GM18511 (cell line): ENCODE data around the gene UBE2F.
"Not testable (repeated sequence)": the region's sequence is repeated elsewhere in the genome, so short reads cannot be mapped to it uniquely, and the experiment has no call there.

Source experiments
- ATAC-seq: cut with Tn5 transposase; IDR thresholded peaks from one replicate; pipeline ENCODE4 v1.9.1; 2021; ENCODE audit warnings: mild to moderate bottlenecking, moderate library complexity; ENCODE audit not compliant: unreplicated experiment

Gene UBE2F

DNA sequence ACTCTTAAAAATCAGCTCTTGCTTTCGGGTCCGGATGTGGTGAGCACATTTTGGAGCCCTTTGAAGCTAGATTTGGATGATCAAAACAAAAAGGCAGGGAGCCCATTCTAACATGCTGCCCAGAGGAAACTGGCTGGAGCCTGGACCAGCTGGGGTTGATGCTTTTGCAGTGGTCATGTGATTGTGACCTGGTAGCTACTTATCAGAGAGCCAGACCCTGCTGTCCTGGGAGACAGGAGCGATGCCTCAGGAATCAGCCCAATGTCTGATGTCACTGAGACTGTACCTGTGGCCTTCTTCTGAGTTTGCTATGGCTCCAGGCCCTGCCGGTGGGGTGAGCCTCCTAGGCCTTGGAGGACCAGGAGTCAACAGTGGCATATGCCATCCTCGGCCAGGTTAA lies 75.3 kb downstream of the UBE2F start:
- ATAC-seq, result no peak

DNA sequence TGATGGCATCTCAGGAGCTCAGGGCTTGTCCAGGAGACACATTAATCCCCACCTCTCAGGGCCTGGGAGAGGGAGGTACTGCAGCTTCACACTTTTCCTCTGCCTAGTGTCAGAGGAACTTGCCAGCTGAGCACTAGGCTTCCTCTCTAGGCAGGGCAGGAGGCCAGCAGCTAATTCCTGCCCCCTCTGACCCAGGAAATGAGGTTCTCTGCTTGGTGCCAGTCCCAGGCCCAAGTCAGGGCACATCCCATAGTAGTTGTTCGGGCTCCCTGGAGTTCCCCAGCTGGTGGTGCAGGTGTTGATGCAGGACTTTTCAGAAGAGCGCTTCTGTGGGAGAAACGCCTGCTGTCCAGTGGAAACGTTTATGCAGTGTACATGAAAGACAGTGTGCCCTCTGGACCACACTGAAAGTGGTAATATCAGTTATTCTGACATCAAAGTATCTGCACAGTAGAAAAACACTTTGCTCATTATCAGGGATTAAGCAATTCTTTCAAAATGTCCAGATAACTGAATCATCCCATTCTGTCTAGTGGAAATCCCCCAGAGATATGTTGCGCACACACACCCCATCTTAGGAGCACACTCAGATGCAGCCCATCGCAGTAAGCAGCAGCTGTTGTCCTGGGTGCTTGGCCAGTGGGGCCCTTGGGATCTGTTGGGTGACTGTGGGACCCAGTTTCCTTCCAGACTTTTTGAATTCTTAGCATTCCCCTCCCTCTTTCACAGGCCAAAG lies 76.2 kb downstream of the UBE2F start:
- ATAC-seq, result no peak

DNA sequence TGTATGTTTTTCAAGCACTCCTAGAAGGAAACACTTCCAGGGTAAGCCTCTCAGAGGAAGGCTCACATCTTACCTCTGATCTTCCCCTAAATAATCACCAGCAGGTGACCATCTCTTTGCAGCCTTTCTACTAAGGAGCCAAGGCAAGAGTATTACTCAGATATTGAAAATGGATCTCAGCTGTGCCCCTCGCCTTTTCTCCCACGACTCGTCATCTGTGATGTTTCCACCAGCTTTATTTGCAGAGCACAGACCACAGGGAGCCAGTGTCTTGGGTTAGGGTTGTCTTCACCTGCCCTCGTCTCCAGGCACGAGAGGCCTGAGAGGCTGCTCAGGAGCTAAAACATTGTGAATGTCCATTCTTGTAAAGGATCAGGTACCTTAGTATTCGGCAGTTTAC lies 77.0 kb downstream of the UBE2F start:
- no peak for ATAC-seq

DNA sequence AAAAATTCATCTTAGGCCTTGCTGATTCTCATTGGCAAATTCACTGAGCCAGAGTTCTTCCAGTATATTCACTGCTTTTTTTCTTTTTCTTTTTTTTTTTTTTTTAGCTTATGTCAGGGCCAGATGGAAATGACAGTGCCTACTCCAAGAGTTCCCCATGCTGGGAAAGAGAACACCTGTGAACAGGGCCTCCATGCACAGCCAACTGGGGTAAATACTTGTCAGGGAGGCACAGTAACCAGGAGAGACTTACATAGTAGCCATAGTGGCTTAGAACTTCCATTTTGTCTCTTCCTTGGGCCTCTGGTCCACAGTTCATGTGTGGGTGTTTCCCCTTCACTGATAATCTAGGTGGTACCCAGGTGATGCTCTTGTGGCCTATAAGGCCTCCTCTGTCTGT lies 78.8 kb downstream of the UBE2F start:
- no peak for ATAC-seq

DNA sequence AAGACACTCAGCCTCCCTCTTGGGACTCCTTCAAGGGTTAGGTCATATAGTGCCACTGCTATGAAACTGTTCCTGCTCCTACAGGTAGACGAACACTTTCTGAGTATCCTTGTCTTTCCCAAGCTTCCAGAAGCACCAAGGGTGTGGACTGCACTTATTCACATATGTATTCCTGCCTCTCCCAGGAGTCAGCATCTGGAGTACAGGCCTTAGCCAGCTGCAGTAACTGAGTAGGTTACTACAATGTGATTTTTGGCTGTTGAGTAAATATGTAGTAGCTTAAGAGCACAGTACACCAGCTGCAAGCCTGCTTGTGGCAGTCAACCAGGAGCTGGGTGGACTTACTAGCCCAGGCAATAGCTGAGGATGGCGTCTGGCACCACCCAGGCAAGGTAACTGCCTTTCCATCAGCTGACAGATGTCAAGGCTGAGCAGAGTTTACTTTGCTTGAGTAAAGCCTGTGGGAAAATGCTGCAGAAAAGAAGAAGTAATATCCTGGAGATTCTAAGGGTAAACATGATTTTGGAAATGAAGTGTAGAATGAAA lies 80.0 kb downstream of the UBE2F start:
- no peak for ATAC-seq

DNA sequence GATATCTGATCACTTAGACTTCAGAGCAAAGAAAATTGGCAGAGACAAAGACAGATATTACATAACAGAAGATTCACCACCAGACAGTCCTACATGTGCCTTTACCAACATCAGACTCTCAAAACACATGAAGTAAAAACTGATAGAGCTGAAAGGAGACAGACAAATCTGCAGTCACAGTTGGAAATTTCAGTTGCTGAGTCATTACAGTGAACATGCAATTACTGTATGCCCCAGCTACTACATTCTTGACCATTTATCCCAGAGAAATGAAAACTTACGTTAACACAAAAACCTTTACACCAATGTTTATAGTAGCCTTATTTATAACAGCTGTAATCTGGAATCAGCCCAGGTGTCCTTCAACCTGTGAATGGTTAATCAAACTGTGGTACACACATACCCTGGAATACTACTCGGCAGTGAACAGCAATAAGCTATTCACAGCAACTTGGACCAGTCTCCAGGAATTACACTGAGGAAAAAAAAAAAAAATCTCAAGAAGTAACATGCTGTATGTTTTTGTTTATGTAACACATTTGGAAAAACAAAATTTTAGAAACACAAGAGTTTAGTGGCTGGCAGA lies 86.5 kb downstream of the UBE2F start:
- no peak for ATAC-seq

DNA sequence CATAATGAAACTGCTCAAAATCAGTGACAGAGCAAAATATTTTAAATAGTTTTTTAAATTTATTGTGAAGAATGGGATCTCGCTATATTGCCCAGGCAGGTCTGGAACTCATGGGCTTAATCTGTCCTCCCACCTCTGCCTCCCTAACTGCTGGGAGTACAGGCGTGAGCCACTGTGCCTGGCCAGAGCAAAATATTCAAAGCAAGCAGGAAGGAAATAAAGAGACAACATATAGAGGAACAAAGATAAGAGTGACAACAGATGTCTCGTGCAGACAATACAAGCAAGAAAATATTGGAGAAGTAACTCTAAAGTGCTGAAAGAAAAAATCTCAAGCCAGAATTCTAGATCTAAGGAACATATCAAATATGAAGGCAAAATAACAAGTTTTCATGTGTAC lies 89.0 kb downstream of the UBE2F start:
- no peak for ATAC-seq

DNA sequence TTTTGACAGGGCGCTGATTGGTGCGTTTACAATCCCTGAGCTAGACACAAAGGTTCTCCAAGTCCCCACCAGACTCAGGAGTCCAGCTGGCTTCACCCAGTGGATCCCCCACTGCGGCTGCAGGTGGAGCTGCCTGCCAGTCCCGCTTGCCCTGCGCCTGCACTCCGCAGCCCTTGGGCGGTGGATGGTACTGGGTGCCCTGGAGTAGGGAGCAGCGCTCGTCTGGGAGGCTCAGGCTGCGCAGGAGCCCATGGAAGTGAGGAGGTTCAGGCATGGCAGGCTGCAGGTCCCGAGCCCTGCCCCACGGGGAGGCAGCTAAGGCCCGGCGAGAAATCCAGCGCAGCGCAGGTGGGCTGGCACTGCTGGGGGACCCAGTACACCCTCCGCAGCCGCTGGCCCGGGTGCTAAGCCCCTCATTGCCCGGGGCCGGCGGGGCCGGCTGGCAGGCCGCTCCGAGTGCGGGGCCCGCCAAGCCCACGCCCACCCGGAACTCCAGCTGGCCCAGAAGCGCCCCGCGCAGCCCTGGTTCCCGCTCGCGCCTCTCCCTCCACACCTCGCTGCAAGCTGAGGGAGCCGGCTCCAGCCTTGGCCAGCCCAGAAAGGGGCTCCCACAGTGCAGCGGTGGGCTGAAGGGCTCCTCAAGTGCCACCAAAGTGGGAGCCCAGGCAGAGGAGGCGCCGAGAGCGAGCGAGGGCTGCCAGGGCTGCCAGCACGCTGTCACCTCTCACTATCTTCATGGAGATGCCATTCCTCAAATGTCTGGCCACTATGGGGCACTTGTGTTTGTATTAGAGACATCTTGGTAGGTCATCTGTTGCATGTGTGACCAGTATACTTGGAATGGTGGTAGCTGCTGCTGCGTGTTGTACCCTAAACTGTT lies 91.1 kb downstream of the UBE2F start:
- ATAC-seq, result not testable (repeated sequence)

DNA sequence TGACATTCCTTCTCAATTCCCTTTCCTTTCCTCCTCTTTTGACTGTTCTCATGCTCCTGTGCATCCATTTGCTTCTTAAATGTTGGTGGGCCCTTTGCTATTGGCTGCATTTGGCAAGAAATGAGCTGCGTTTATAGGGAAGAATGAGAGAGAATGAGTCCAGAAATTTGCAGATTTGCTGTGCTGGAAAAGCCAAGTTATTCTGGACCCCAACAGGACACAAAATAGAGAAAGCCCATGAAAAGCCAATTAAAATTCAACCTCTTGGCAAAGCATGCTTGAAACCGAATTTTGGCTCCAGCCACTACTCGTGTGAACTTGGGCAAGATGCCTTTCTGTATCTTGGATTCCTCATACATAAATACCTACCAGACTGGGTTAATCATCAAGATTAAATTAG lies 92.7 kb downstream of the UBE2F start:
- no peak for ATAC-seq

DNA sequence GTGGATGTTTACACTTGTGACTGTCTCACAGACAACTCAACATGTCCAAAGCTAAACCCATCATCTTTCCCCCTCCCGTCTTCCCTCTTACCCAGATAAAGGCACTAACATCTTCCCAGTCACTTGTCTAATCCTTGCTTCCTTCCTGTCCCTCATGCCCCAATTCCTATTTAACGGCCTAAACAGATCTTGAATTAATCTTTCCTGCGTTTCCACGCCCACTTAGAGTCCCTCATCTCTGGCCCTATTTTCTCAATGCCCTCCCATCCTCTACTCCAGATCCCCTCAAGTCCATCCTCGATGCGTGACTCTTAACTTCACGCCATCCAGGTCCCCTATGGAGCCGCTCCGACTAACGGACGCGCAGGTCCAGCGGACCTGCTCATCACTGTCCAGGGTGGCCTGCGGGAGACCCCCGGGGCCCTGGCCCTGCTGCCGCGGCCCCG lies 93.3 kb downstream of the UBE2F start:
- ATAC-seq, result no peak

DNA sequence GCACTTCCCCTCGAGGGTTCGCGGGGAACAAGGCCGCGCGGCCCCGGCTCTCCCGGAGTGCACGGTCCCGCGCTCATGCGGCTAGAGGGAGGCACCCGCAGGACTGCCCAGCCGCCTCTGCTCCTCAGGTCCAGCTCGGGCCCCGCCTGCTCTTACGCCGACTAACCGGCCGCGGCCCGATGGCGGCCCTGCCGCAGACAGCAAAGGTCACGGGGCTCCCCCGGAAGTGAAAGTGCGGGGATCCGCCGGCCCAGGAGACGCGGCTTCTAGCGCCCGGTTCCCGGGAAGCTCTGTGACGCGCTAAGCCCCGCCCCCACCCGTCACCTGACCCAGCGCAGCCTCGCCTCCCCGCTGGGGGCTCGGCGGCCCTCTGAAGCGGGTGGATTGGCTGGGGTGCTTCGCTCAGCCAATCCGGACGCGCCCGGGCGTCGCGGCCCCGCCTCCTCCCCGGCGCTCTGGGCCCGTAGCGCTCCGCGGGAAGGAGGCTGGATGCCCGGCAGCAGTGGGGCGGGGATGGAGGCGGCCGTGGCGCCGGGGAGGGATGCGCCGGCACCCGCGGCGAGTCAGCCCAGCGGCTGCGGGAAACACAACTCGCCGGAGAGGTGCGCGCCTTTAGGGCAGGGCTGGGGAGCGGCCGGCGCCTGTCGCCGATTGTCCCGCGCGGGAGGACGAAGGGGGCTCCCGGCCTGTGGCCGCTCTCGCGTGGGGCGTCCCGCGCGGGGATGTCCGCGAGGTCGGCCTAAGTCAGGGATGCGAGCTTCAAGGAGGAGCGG lies 93.9 kb downstream of the UBE2F start, which contains the start of gene SCLY:
SCLY (plus strand) TSS at position 460 of the 773 bp plus-strand sequence; CDS start at position 514, 54 bp downstream.
- ATAC-seq, result peak; percentile 95

DNA sequence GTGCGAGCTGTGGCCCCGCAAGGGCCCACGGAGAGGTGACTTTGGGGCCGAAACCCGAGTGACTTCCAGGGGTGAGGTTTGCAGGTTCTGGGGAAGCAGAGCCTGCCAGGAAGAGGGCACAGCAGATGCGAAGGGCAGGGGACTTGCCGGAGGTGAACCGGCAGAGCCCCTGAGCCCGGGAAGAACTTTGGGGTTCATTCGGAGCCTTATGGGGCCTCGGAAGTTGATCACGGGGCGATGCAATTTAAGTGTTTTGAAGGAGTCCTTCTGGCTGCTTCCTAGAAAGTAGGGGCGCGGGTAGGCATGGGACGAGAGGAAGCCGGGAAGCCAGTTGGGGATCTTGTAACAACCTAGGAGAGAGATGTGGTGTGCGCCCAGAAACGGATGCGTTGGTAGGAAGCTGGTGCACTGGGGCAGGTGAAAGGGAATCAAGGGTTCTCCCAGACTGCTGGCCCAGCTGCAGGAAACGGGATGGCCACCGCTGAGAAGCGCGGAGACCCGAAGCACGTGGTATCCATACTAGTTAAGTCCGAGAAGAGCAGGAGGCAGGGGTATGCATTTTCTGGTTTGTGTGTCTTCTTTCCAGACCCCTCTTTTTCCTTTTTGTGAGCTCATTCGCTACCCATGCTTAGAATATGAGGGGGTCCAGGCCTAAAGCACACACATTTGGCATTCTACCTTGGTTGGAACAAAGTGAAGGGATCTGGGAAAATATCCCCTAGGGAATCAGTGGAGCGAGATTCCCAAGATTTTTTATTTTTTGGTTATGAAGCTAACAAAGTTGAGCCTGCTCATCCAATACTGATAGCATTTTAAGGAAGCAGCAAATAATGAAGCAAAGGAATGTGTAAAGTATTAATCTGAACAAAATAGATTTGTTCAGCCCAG lies 94.7 kb downstream of the UBE2F start:
- ATAC-seq, result peak; percentile 26

DNA sequence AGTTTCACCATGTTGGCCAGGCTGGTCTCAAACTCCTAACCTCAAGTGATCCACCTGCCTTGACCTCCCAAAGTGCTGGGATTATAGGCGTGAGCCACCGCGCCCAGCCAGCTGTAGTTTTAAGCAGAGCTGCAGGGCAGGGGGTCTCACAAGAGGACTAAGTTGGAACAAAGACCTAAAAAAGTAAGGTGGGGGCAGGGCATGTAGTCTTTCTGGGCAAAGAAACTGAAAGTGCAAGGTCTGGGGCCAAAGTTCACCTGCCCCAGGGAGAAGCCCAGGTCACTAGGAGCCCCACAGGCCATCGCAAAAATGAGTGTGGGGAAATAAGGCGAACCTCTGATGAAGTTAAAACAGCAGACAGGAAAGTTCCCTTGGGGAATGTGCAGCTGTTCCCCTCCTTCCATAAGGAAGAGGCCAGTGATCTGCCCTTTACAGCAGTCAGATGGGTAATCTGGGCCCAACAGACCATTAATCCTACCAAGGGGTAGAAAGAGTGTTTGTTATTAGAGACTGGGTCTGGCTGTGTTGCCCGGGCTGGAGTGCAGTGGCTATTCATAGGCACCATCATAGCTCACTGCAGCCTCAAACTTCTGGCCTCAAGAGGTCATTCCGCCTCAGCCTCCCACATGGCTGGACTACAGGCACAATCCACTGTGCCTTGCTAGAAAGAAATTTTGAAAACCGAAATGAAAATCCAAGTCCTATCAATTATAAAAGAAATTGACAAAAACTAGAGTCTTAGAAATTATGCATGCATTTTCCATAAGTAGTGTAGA lies 96.8 kb downstream of the UBE2F start:
- ATAC-seq, result no peak

DNA sequence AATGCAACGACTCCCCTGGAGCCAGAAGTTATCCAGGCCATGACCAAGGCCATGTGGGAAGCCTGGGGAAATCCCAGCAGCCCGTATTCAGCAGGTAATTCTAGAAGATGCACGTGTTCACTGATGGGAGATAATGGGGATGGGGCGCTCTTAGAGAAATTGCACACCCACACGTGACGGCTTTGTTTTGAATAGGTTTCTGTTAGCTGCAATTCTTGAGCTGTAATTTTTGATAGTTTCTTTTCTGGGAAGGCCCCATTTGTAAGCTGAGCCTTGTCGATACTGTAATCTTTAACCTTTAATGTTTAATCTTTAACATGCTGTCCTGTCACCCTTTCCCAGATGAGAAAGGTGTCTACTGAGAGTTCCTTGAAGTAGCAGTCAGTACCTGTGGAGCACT lies 97.6 kb downstream of the UBE2F start:
- ATAC-seq, result no peak

DNA sequence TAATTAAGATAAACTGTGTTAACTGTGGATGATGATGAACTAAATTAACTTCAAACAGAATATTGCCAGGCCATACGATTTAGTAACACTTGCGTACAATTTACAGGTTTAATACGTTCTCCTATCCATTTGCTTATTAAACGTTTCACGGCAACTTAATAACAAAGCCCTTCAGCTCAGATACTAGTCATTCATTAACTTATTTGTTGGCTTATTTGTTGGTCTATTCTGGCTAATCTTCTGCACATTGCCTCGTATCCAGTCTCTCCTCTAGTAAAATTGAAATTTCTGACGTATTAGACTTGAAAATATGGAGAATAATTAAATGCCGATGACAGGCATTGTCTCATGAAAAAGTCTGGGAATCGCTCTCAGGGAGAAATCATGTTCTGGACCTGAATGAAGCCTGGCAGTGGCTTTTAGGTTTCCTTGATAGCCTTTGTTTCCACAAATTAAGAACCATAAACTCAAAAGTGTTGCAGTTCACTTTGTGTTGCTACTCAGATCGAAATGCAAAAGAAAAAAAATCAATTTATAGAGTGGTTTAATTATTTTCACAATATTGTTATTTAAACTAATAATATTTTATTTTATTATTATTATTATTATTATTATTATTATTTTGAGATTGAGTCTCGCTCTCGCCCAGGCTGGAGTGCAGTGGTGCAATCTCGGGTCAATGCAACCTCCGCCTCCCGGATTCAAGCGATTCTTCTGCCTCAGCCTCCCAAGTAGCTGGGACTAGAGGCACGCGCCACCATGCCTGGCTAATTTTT lies 98.4 kb downstream of the UBE2F start:
- ATAC-seq, result no peak

DNA sequence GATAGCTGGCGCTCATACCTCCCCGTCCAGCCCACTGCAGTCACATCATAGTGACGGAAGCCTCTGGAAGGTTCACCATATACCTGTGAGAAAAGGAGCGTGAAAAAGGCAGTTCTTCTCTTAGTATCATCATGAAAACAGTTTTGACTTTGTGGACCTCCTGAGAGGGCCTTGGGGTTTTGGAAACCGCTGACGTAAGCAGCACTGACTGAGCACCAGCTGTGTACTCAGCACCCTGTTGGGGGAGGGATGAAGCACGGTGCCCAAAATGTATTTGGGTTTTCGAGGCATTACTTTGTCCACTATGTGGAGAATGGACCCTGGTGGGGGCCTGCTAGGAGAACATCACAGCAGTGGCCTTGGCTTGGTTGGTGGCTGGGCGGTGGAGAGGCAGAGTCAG lies 99.4 kb downstream of the UBE2F start:
- ATAC-seq, result no peak

DNA sequence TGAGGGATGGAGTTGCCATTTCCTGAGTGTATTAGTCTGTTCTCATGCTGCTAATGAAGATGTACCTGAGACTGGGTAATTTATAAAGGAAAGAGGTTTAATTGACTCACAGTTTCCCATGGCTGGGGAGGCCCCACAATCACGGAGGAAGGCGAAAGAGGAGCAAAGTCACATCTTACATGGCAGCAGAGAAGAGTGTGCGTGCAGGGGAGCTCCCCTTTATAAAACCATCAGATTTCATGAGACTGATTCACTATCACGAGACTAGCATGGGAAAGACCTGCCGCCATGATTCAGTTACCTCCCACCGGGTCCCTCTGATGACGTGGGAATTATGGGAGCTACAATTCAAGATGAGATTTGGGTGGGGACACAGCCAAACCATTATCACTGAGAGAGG lies 99.9 kb downstream of the UBE2F start:
- ATAC-seq, result not testable (repeated sequence)

DNA sequence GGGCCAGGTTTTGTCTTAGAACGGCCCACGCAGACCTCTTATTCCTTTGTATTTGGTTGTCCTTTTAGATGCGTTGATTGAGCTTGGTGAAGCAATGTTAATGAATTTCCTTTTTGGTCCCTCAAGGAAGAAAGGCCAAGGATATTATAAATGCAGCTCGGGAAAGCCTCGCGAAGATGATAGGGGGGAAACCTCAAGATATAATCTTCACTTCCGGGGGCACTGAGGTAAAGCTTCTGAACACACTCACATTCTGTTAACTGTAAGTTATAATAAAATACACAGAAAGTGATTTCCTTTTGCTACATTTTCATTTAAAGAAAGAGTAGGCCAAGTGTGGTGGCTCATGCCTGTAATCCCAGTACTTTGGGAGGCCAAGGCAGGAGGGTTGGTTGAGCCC lies 101.1 kb downstream of the UBE2F start:
- ATAC-seq, result no peak
